ENCODE results near the gene PAX7. TPM values are rescaled to one million over a fixed set of nuclear protein-coding genes. Genes with fewer than 3 reads are reported as not detected.

The PAX7 gene
- total and polyA plus RNA-seq, 2 donors (not counting 3 experiments of a cell fraction or from before 2014, with no cell fraction given) = not detected

DNA sequence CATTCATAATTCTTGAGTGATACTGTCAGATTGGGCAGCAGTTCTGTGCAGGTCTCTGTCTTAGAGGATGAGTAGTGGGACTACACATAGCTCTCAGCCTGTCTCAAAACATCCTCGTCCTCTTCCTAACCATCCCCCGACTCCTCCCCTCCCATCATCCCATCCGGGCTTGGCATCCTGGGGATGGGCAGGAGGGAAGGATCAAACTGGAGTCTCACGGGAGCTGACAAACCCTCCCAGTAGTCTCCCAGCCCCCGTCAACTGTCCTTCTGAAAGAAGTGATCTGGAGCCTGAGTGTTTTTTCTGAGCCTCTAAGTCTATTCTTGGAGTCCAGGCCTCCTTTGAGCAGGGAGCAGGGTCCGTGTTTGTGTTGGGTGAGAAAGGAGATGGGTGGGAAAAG lies 102.0 kb downstream of the PAX7 start:
- Histone ChIP-seq H3K36me3 (ENCODE audit: control insufficient read depth in 2 of 2, extremely low read depth in 1 of 2, insufficient read depth in 2 of 2, low read length in 2 of 2) (no peaks in the 10 kb centered on the region), H3K9me1 (replicated peaks; ENCODE audit: control insufficient read depth, extremely low read depth, insufficient read depth, low read length) (no peaks in the 10 kb centered on the region), H2AFZ (ENCODE audit: low read depth, low read length) (no peak overlapping the region), H3K79me2 (ENCODE audit: control insufficient read depth, insufficient read depth, low read length) (no peaks in the 10 kb centered on the region), H3K27ac (ENCODE audit: insufficient read depth, low read depth, low read length) (no peak overlapping the region), H3K9ac (replicated peaks; ENCODE audit: extremely low read depth, insufficient read depth, low read length) (no peak overlapping the region), H3K9me3 (replicated peaks; ENCODE audit: control insufficient read depth, insufficient read depth, low read length) (no peaks in the 10 kb centered on the region), H3K4me2 (ENCODE audit: insufficient read depth, low read length) (no peak overlapping the region), H3K27me3 (ENCODE audit: control insufficient read depth in 2 of 2, insufficient read depth in 2 of 2, low read length in 2 of 2) (no peaks in the 10 kb centered on the region), H3K4me3 (replicated peaks in 1 of 3; ENCODE audit: insufficient read depth in 1 of 3, low read depth in 1 of 3, low read length in 3 of 3) (no peak overlapping the region), H3K4me1 (ENCODE audit: control insufficient read depth, extremely low read depth, insufficient read depth, low read length) (no peaks in the 10 kb centered on the region), H4K20me1 (replicated peaks; ENCODE audit: control insufficient read depth, extremely low read depth, insufficient read depth, low read length) (no peaks in the 10 kb centered on the region)
- dilution Hi-C loops (cut with MboI; ENCODE audit: extremely low pct_ligation_motif_present, low sequenced_read_pairs) = no loop called here
- DNase-seq (ENCODE audit: low read depth, low spot score) (no peak), FAIRE-seq (no peak)
- TF ChIP-seq POLR2AphosphoS5 (IDR thresholded peaks at IDR 0.05; ENCODE audit: insufficient read depth, low read depth, low read length) = no peak
- no TSS peak for BruUV-seq (replicated peaks)
- intact Hi-C loops (cut with micrococcal nuclease) = no loop called here
- ChIA-PET POLR2A (no interaction called here), CTCF (interaction anchor here (2.1 kb wide), 1 partner anchor 10 kb away, joined by 6 read pairs; no protein-coding TSS in a partner anchor)

DNA sequence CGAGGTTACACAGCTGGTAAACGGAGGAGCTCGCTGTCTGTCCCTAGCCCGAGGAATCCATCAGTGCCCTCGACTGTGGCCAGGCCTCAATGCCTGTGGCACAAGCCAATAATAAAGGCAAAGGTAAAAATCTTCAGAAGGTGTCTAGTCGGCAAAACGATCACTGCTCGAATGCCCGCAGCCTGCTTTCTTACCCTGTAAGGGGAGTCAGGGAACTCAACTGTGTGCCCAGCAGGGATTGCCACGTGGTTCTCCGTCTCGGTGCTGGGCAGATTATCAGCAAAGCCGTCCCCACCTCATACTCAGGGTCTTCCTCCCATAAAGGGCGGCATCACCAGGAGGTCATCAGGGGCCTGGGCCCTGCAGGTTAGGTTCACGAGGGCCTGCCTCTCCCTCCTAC lies 103.4 kb downstream of the PAX7 start:
- intact Hi-C loops (cut with micrococcal nuclease) (no loop called here), dilution Hi-C loops (cut with MboI; ENCODE audit: extremely low pct_ligation_motif_present, low sequenced_read_pairs) (no loop called here)
- FAIRE-seq (no peak), DNase-seq (ENCODE audit: low read depth, low spot score) (no peak)
- ChIA-PET POLR2A (no interaction called here), CTCF (no interaction called here)
- no peaks in the 10 kb centered on the region for H3K79me2 ChIP-seq (ENCODE audit: control insufficient read depth, insufficient read depth, low read length)
- no TSS peak for BruUV-seq (replicated peaks)
- no peak overlapping the region for H3K9ac ChIP-seq (replicated peaks; ENCODE audit: extremely low read depth, insufficient read depth, low read length)
- H3K4me3 ChIP-seq (replicated peaks in 1 of 3; ENCODE audit: insufficient read depth in 1 of 3, low read depth in 1 of 3, low read length in 3 of 3) = no peak overlapping the region
- H3K9me3 ChIP-seq (replicated peaks; ENCODE audit: control insufficient read depth, insufficient read depth, low read length) = no peaks in the 10 kb centered on the region
- H3K27me3 ChIP-seq (ENCODE audit: control insufficient read depth in 2 of 2, insufficient read depth in 2 of 2, low read length in 2 of 2) = no peaks in the 10 kb centered on the region
- H3K9me1 ChIP-seq (replicated peaks; ENCODE audit: control insufficient read depth, extremely low read depth, insufficient read depth, low read length) = no peaks in the 10 kb centered on the region
- H4K20me1 ChIP-seq (replicated peaks; ENCODE audit: control insufficient read depth, extremely low read depth, insufficient read depth, low read length) = no peaks in the 10 kb centered on the region
- no peak overlapping the region for H2AFZ ChIP-seq (ENCODE audit: low read depth, low read length)
- no peak overlapping the region for H3K4me2 ChIP-seq (ENCODE audit: insufficient read depth, low read length)
- no peaks in the 10 kb centered on the region for H3K4me1 ChIP-seq (ENCODE audit: control insufficient read depth, extremely low read depth, insufficient read depth, low read length)
- no peak overlapping the region for H3K27ac ChIP-seq (ENCODE audit: insufficient read depth, low read depth, low read length)
- TF ChIP-seq JUN (IDR thresholded peaks at IDR 0.05; ENCODE audit: borderline replicate concordance, insufficient read depth, insufficient read length, low read depth) (no peak), EZH2 (IDR thresholded peaks at IDR 0.05; ENCODE audit: borderline replicate concordance, low read depth, low read length, severe bottlenecking) (no peak), FOS (IDR thresholded peaks at IDR 0.05; ENCODE audit: borderline replicate concordance, insufficient read depth, low read length) (no peak), GATA2 (IDR thresholded peaks at IDR 0.05; ENCODE audit: insufficient read depth, insufficient read length, low read depth, low read length) (no peak), CTCF (IDR thresholded peaks at IDR 0.05; ENCODE audit: extremely low read depth in 1 of 2, insufficient read depth in 1 of 2, low read depth in 1 of 2, low read length in 2 of 2) (no peak), POLR2A (IDR thresholded peaks at IDR 0.05; ENCODE audit: low read depth, low read length) (no peak), MYC (IDR thresholded peaks at IDR 0.05; ENCODE audit: low read depth, low read length) (no peak), POLR2AphosphoS5 (IDR thresholded peaks at IDR 0.05; ENCODE audit: insufficient read depth, low read depth, low read length) (no peak)
- TF ChIP-seq, protein P1, sequence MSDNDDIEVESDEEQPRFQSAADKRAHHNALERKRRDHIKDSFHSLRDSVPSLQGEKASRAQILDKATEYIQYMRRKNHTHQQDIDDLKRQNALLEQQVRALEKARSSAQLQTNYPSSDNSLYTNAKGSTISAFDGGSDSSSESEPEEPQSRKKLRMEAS (IDR thresholded peaks at IDR 0.05; ENCODE audit: insufficient read depth, insufficient read length) = no peak
- H3K36me3 ChIP-seq (ENCODE audit: control insufficient read depth in 2 of 2, extremely low read depth in 1 of 2, insufficient read depth in 2 of 2, low read length in 2 of 2) = no peaks in the 10 kb centered on the region
